RPMI8226 (cell line): ENCODE measurements around the gene SH3BGRL3.
A peak's percentile ranks its signal among the peaks of the same experiment; 100 is the strongest.
"Not testable (repeated sequence)": the region's sequence is repeated elsewhere in the genome, so short reads cannot be mapped to it uniquely, and the experiment has no call there.

Source experiments
- DNase-seq: peaks from one replicate; pipeline ENCODE4 v3.0.0-alpha.2; 2015

Gene SH3BGRL3

GRCh38 chr1:26279456-26280332, at the start of gene SH3BGRL3:
SH3BGRL3 (plus strand) TSS chr1:26280086; CDS start chr1:26280156, 70 bp downstream.
- peak; percentile 92 for DNase-seq

- DNase-seq: not testable (repeated sequence)
Observed at GRCh38 chr1:26230682-26231081, 49.2 kb upstream of the SH3BGRL3 start.

- DNase-seq: peak; percentile 99
Observed at GRCh38 chr1:26233903-26234643, 45.8 kb upstream of the SH3BGRL3 start, which contains the start of gene CEP85. CEP85 (plus strand) TSS chr1:26234200; CDS start chr1:26239784, 5,584 bp downstream.

- DNase-seq: peak; percentile 44
Observed at GRCh38 chr1:26234644-26235370, 45.1 kb upstream of the SH3BGRL3 start.

- DNase-seq: peak; percentile 61
Observed at GRCh38 chr1:26237230-26237966, 42.5 kb upstream of the SH3BGRL3 start.

- no peak for DNase-seq
Observed at GRCh38 chr1:26239936-26240335, 40.0 kb upstream of the SH3BGRL3 start.

GRCh38 chr1:26252718-26253117, 27.2 kb upstream of the SH3BGRL3 start:
- DNase-seq: no peak

- no peak for DNase-seq
Observed at GRCh38 chr1:26254404-26254803, 25.5 kb upstream of the SH3BGRL3 start.

GRCh38 chr1:26257222-26257621, 22.7 kb upstream of the SH3BGRL3 start:
- DNase-seq: no peak

GRCh38 chr1:26259005-26259404, 20.9 kb upstream of the SH3BGRL3 start:
- no peak for DNase-seq

- no peak for DNase-seq
Observed at GRCh38 chr1:26259578-26259977, 20.3 kb upstream of the SH3BGRL3 start.

- DNase-seq: no peak
Observed at GRCh38 chr1:26263212-26263611, 16.7 kb upstream of the SH3BGRL3 start.

- DNase-seq: no peak
Observed at GRCh38 chr1:26265405-26265804, 14.5 kb upstream of the SH3BGRL3 start.

GRCh38 chr1:26268290-26269197, 11.3 kb upstream of the SH3BGRL3 start:
- no peak for DNase-seq

- DNase-seq: no peak
Observed at GRCh38 chr1:26269198-26269550, 10.7 kb upstream of the SH3BGRL3 start.

- DNase-seq: no peak
Observed at GRCh38 chr1:26274801-26275425, 5.0 kb upstream of the SH3BGRL3 start.

GRCh38 chr1:26275580-26276431, 4.1 kb upstream of the SH3BGRL3 start:
- DNase-seq: peak; percentile 81

GRCh38 chr1:26276432-26276838, 3.5 kb upstream of the SH3BGRL3 start:
- no peak for DNase-seq

- no peak for DNase-seq
Observed at GRCh38 chr1:26277261-26277661, 2.6 kb upstream of the SH3BGRL3 start.

GRCh38 chr1:26277719-26278118, 2.2 kb upstream of the SH3BGRL3 start:
- DNase-seq: no peak
